Large intestine (tissue), 3 donors: ENCODE results near the gene KIF19. TPM values are rescaled to one million over a fixed set of nuclear protein-coding genes. Genes with fewer than 3 reads are reported as not detected.
A peak's percentile ranks its signal among the peaks of the same experiment; 100 is the strongest.

Experiments
- DNase-seq, 2 donors: peaks; one replicate each; pipeline versions ENCODE4 v3.0.0 to v3.0.0-alpha.2; 2013
- H3K27ac ChIP-seq: one replicate; pipeline ENCODE4 v1.5.1; 2013; ENCODE audit warnings: low read length
- H3K27me3 ChIP-seq: 2 replicates; pipeline ENCODE4 v1.6.1; 2013; ENCODE audit warnings: low read length; ENCODE audit not compliant: control insufficient read depth, insufficient read depth
- H3K36me3 ChIP-seq: 2 replicates; pipeline ENCODE4 v1.6.1; 2013; ENCODE audit warnings: low read length; ENCODE audit not compliant: control insufficient read depth, insufficient read depth
- H3K4me1 ChIP-seq: one replicate; pipeline ENCODE4 v1.6.1; 2013; ENCODE audit warnings: low read length; ENCODE audit not compliant: control insufficient read depth, insufficient read depth
- H3K4me3 ChIP-seq: one replicate; pipeline ENCODE4 v1.5.1; 2013; ENCODE audit warnings: low read length
- H3K9me3 ChIP-seq: one replicate; pipeline ENCODE4 v1.6.1; 2013; ENCODE audit warnings: mild to moderate bottlenecking, low read depth, low read length, moderate library complexity; ENCODE audit not compliant: control insufficient read depth
- WGBS: methylation state at CpG from one replicate; pipeline ENCODE4 v1.1.5; 2013; ENCODE audit warnings: low lambda C conversion rate; ENCODE audit not compliant: insufficient coverage; 5-methylcytosine and 5-hydroxymethylcytosine counted together
- polyA plus RNA-seq: library from polyadenylated mRNA; unstranded; fragments of 120-200 nt; gene quantifications from one replicate; pipeline ENCODE4 v1.2.1, GENCODE V29; 2013

KIF19 gene
- polyA plus RNA-seq, 1 donor = 5.7 TPM

- H3K27me3 ChIP-seq = peaks cover 4% of the 10 kb centered on the region
- no peak for DNase-seq
Observed at GRCh38 chr17:74339537-74340195, 13.6 kb downstream of the KIF19 start.

DNA sequence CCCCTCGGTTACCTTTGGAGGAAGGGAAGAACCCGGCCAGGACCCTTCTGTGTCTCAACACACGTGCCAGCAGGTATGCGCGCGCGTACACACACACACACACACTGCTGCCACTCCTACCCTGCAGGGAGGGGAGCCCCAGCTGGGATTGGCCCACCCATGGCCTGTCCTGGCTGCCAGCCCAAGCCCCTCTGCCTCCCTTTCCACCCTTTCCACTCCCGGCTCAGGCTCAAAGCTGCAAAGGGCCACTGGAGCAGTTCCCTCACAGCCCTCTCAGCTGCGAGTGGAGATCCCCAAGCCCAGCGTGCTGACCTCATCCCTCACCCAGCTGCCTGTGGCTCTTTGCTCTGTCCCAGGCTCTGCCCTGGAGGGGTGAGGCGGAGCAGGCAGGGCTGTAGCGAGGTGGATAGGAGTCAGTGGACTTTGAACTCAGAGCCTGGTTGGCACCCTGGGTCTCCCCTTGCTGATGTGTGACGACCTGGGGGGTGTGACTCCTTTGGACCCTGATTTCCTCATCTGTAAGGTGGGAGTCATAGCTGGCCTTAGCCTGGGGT lies 14.5 kb downstream of the KIF19 start:
- DNase-seq = peak in 1 of 2 donors; percentile 32
- Histone ChIP-seq H3K27ac (no peak overlapping the region), H3K36me3 (no peaks in the 10 kb centered on the region), H3K4me1 (no peaks in the 10 kb centered on the region), H3K4me3 (no peak overlapping the region), H3K27me3 (peaks cover 4% of the 10 kb centered on the region), H3K9me3 (no peaks in the 10 kb centered on the region)
- WGBS = no CpG with 5 or more reads among the region's 13 CpGs

More at GRCh38 chr17:74339537-74340195, 13.6 kb downstream of the KIF19 start:
- WGBS = no CpG with 5 or more reads among the region's 19 CpGs
- Histone ChIP-seq H3K36me3 (no peaks in the 10 kb centered on the region), H3K27ac (no peak overlapping the region), H3K9me3 (no peaks in the 10 kb centered on the region), H3K4me1 (no peaks in the 10 kb centered on the region), H3K4me3 (no peak overlapping the region)

GRCh38 chr17:74342224-74342623 lies 16.2 kb downstream of the KIF19 start:
- no peak for DNase-seq
- no peaks in the 10 kb centered on the region for H3K36me3 ChIP-seq
- no CpG with 5 or more reads among the region's 10 CpGs for WGBS
- no peaks in the 10 kb centered on the region for H3K9me3 ChIP-seq
- no peak overlapping the region for H3K27ac ChIP-seq
- no peaks in the 10 kb centered on the region for H3K4me1 ChIP-seq
- peaks cover 4% of the 10 kb centered on the region for H3K27me3 ChIP-seq
- no peak overlapping the region for H3K4me3 ChIP-seq

DNA sequence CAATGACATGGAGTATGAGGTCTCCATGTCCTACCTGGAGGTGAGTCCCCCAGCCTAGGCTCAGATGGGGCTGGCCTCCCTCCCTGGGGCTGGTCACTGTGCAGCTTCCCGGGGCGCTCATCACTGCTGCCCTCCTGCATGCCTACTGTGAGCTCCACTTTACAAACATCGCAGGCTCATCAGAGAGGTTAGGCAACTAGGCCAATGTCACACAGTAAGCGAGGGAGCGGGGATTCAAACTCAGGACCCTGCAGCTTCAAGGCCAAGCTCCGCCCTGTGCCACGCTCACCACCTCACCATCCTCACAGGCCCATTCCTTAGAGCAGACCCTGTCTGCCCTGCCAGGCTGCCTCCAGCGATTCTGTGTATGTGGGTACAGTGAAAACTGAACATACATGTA lies 17.1 kb downstream of the KIF19 start:
- DNase-seq = no peak
- no CpG with 5 or more reads among the region's 8 CpGs for WGBS
- no peak overlapping the region for H3K27ac ChIP-seq
- H3K27me3 ChIP-seq = peaks cover 4% of the 10 kb centered on the region
- no peaks in the 10 kb centered on the region for H3K4me1 ChIP-seq
- H3K9me3 ChIP-seq = no peaks in the 10 kb centered on the region
- no peak overlapping the region for H3K4me3 ChIP-seq
- no peaks in the 10 kb centered on the region for H3K36me3 ChIP-seq

DNA sequence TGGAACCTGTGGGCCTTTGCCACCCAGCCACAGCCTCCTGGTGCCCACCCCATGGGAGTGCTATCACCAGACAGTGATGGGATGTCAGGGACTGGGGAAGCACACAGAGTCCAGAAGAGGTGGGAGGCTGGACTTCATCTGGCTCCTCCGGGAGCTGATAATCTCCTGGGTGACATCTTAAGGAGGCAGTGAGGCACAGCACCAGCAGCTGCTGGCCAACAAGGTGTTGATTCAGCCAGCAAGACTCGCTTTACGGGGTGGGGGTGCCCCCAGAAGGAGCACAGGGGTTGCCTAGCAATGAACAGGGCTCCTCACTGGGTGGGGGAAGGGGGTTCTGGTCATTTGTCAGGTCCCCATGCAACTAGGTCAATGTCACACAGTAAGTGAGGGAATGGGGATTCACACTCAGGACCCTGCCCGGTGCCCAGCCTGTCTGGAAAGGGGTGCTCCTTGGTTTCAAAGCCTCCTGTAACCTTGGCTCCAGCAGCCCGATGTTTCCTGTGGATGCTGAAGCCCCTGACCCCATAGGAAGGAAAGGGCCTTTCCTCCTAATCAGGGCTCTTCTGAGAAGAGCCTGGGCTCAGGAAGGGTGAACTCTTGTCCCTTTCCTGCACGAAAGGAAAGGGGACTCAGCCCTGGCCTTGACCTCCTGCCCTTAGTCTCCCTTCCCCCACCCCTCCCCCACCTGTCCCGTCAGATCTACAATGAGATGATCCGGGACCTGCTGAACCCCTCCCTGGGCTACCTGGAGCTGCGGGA lies 17.7 kb downstream of the KIF19 start:
- Histone ChIP-seq H3K27ac (no peak overlapping the region), H3K4me3 (no peak overlapping the region), H3K4me1 (no peaks in the 10 kb centered on the region), H3K27me3 (peaks cover 5% of the 10 kb centered on the region), H3K36me3 (no peaks in the 10 kb centered on the region), H3K9me3 (no peaks in the 10 kb centered on the region)
- no peak for DNase-seq
- no CpG with 5 or more reads among the region's 9 CpGs for WGBS

GRCh38 chr17:74344658-74345057 lies 18.6 kb downstream of the KIF19 start:
- Histone ChIP-seq H3K9me3 (no peaks in the 10 kb centered on the region), H3K4me3 (no peak overlapping the region), H3K4me1 (no peaks in the 10 kb centered on the region), H3K36me3 (no peaks in the 10 kb centered on the region), H3K27ac (no peak overlapping the region), H3K27me3 (peaks cover 11% of the 10 kb centered on the region)
- DNase-seq = no peak
- WGBS = 100% methylated on average over 1 of the region's 21 CpGs

DNA sequence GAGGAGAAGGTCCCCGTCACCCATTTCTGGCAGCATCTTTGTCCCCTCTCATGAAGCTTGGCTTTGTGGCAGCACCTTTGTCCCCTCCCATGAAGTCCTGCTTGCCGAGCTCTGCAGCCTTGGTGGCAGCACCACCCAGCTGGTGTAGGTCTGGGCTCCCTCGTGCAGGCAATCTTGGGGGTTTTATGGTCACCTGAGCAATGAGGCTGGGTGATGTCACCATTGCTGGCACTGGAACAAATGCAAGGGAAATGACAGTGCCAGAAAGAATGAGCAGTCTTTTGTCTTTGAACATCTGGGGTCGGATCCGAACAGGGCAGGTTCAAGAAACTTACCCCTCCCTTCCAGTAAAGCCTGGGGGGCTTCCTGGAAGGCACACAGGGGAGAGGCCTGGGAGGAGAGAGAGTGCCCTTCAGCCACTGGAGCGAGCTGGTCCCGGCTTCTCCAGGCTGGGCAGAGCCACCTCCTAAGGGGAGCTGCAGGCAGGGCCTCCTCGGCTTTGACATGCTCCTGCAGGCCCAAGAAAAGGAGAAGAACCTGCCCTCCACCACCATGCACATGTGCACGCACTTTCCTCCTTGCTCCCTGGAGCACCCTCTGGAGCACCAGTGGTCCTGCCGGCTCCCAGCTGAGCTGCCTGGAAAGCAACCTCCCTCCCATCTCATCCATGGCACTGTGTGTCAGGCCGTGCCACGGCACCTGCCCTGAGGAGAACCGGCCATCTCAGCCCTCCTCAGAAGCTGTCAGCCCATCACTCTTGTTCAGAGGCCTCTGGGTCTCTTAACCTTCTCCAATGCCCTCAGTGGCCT lies 19.6 kb downstream of the KIF19 start:
- Histone ChIP-seq H3K36me3 (no peaks in the 10 kb centered on the region), H3K4me3 (no peak overlapping the region), H3K4me1 (no peaks in the 10 kb centered on the region), H3K9me3 (no peaks in the 10 kb centered on the region), H3K27me3 (peaks cover 19% of the 10 kb centered on the region), H3K27ac (no peak overlapping the region)
- no peak for DNase-seq
- no CpG with 5 or more reads among the region's 13 CpGs for WGBS

- DNase-seq = no peak
- no CpG with 5 or more reads among the region's 14 CpGs for WGBS
- Histone ChIP-seq H3K36me3 (no peaks in the 10 kb centered on the region), H3K4me1 (no peaks in the 10 kb centered on the region), H3K9me3 (no peaks in the 10 kb centered on the region), H3K4me3 (no peak overlapping the region), H3K27me3 (peaks cover 38% of the 10 kb centered on the region), H3K27ac (no peak overlapping the region)
Observed at GRCh38 chr17:74347646-74348045, 21.6 kb downstream of the KIF19 start.

DNA sequence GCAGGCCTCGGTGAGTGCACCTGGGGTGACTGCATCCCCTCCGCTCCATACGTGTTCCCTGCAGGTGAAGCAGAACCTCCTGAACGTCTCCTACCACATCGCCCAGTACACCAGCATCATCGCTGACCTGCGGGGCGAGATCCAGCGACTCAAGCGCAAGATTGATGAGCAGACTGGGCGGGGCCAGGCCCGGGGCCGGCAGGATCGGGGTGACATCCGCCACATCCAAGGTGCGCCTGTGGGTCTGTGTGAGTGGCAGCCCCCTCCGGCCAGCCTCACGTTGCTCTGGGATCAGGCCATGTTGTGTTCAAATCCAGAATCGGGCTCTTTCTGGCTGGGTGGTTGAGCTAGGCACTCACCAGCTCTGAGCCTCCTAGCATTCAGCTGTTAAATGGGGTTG lies 23.1 kb downstream of the KIF19 start:
- Histone ChIP-seq H3K27ac (no peak overlapping the region), H3K4me1 (no peaks in the 10 kb centered on the region), H3K9me3 (peaks cover under 1% of the 10 kb centered on the region), H3K4me3 (no peak overlapping the region), H3K36me3 (no peaks in the 10 kb centered on the region), H3K27me3 (peaks cover 53% of the 10 kb centered on the region)
- no CpG with 5 or more reads among the region's 19 CpGs for WGBS
- no peak for DNase-seq

- Histone ChIP-seq H3K4me3 (no peak overlapping the region), H3K27me3 (peaks cover 62% of the 10 kb centered on the region), H3K9me3 (peaks cover 3% of the 10 kb centered on the region), H3K4me1 (no peaks in the 10 kb centered on the region), H3K36me3 (no peaks in the 10 kb centered on the region), H3K27ac (no peak overlapping the region)
- no peak for DNase-seq
- WGBS = no CpG with 5 or more reads among the region's 20 CpGs
Observed at GRCh38 chr17:74350486-74350885, 24.5 kb downstream of the KIF19 start.
